Activated T-helper 17 cell treated with anti-CD3 and anti-CD28 coated beads, Interleukin-2, amount 50 U/mL, for 72 hours (primary cell): Measurements from ENCODE around the gene USP16. TPM values are rescaled to one million over a fixed set of nuclear protein-coding genes. Genes with fewer than 3 reads are reported as not detected.
"Not testable (repeated sequence)": the region's sequence is repeated elsewhere in the genome, so short reads cannot be mapped to it uniquely, and the experiment has no call there.

Experiments
- ATAC-seq: fragments of 150-1000 bp; cut with Tn5 transposase; replicated peaks from 2 replicates; pipeline ENCODE4 v1.10.0; 2021; ENCODE audit warnings: mild to moderate bottlenecking, moderate library complexity
- H3K27ac Mint-ChIP-seq: one replicate; pipeline ENCODE4 v1.8.0; 2022; ENCODE audit warnings: mixed read lengths
- H3K27me3 Mint-ChIP-seq: one replicate; pipeline ENCODE4 v1.8.0; 2022; ENCODE audit warnings: mixed read lengths
- H3K36me3 Mint-ChIP-seq: one replicate; pipeline ENCODE4 v1.8.0; 2022; ENCODE audit warnings: low read depth, mild to moderate bottlenecking, mixed read lengths
- H3K4me1 Mint-ChIP-seq: one replicate; pipeline ENCODE4 v1.8.0; 2022; ENCODE audit warnings: mixed read lengths
- H3K4me3 Mint-ChIP-seq: one replicate; pipeline ENCODE4 v1.8.0; 2022; ENCODE audit warnings: mild to moderate bottlenecking, mixed read lengths
- H3K9me3 Mint-ChIP-seq: one replicate; pipeline ENCODE4 v1.8.0; 2022; ENCODE audit warnings: mixed read lengths
- total RNA-seq, 2 donors: library from RNA; stranded (reverse); gene quantifications; one replicate each; pipeline ENCODE4 v1.2.3, GENCODE V29; 2022

USP16 gene
- total RNA-seq, 2 donors from 2014 or later, result 37.8 to 47.6 TPM

DNA sequence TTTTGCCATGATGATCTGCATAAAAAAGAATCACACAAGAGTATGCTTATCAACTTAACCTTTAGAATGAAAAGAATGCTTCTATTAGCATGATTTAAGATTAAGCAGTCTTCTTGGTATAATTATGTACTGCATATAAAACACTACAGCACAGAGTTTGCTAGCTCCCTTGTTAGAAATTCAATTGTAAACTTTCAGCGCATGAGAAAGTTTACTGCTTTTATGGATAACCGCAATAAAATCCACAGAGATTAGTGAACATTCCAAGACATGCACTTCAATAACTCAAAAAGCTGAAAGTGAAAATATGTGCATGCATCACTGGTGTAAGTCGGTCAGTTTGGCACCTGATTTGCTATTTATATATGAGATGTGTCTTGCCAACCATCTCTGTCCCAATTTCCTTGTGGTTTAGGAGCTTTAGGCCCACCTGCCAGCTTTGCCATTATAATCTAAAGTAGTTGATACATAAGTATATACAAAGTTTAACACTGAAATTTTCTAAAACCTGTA lies 32.1 kb downstream of the USP16 start:
- Mint-ChIP-seq H3K36me3 (peaks cover 40% of the 10 kb centered on the region), H3K9me3 (no peaks in the 10 kb centered on the region), H3K27me3 (no peaks in the 10 kb centered on the region)

DNA sequence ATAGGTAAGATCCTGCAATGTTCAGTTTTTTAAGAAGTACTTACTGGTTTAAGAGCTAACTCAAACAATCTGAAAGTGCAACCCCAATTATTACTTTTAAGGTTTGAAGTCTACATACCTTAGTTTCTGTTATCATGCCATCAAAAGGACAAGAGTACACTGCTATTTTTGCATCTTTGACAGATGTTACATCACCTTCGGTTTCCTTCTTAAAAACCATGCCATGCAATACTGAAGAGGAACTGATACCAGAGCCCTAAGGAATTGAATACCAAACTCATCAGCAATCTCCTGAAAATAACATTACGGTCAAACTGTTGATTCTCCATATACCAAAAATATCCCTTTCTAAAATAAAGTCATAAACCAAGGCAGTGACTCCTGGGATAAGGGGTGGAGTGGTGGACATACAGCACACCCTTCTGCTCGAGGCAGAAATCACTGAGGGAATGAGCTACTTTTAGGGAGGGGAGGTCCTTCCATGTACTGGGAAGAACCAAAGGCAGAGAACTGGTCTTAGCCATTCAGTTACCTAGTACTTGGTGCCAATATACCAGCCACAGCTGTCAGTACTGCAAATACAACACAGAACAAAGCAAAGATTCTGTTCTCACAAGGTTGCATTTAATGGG lies 40.5 kb downstream of the USP16 start:
- Mint-ChIP-seq H3K27ac (no peak overlapping the region), H3K27me3 (no peaks in the 10 kb centered on the region), H3K4me1 (peaks cover 4% of the 10 kb centered on the region), H3K4me3 (no peak overlapping the region), H3K9me3 (no peaks in the 10 kb centered on the region), H3K36me3 (peaks cover 100% of the 10 kb centered on the region)
- no peak for ATAC-seq

More for the DNA sequence above, 32.1 kb downstream of the USP16 start:
- no peak overlapping the region for H3K27ac Mint-ChIP-seq
- no peak overlapping the region for H3K4me3 Mint-ChIP-seq
- no peak for ATAC-seq
- H3K4me1 Mint-ChIP-seq, result no peaks in the 10 kb centered on the region

DNA sequence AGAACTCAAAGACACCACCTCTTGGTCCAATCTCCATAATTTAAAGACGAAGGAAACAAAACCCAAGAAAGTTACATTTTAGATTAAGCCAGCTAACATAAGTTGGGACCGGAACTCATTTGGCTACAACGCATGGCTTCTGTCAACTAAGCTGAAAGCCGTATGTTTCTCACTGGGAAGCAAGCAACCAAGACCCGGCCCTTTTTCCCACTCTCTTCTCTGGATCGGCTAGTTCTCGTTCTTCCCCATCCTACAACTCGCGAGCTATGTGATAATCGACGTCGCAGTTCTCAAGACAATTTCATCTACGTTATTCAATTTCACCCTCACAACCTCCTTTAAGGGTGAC lies 48.4 kb downstream of the USP16 start:
- H3K4me3 Mint-ChIP-seq, result peak overlapping the region; percentile 100
- no peak for ATAC-seq
- H3K27me3 Mint-ChIP-seq, result no peaks in the 10 kb centered on the region
- peak overlapping the region; percentile 100 for H3K27ac Mint-ChIP-seq
- H3K9me3 Mint-ChIP-seq, result peaks cover 4% of the 10 kb centered on the region
- peaks cover 29% of the 10 kb centered on the region for H3K4me1 Mint-ChIP-seq
- H3K36me3 Mint-ChIP-seq, result peaks cover 59% of the 10 kb centered on the region

DNA sequence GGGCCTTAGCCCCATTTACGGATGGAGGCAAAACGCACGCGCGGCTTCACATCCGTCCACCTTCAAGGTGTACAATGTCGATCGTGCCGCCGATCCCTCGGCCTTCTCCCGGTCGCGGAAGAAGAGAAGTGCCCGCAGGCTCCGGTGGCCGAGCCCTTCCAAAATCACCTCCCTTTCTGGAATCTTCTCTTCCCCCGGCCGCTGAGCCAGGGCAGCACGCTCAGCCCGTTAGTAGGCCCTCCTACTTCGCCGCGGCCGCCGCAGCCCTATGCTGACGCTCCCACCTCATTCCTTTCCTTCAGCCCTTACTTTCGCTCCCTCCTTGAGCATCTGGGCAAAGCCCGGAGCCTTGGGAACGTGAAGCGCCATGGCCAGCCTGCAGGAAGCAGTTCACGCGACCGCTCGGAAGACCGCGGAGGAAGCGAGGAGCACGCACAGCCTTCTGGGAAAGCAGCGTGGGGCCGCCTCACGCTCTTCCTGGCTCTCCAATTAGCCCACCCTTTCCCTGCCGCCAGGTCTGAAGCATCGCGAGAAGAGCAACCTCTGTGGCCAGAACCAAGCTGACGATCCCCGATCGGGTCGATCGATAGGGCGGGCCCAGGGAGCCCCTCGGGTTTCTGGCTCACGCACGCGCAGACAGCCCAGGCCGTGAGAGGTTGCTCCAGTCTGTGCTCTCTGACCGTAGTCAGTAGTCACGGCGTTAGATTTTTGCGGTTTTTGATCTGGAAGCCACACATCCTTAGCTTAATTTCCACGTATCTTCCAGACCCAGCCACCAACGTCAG lies 48.9 kb downstream of the USP16 start, which contains the start of gene CCT8:
CCT8 (minus strand) TSS at position 427 of the 785 bp plus-strand sequence; CDS start at position 369, 58 bp downstream.
- Mint-ChIP-seq H3K27me3 (no peaks in the 10 kb centered on the region), H3K4me1 (peaks cover 29% of the 10 kb centered on the region), H3K36me3 (peaks cover 53% of the 10 kb centered on the region), H3K27ac (peak within 1 kb of the TSS; percentile 100), H3K4me3 (peak within 1 kb of the TSS; percentile 100), H3K9me3 (peaks cover 4% of the 10 kb centered on the region)
- ATAC-seq, result peak; percentile 88

DNA sequence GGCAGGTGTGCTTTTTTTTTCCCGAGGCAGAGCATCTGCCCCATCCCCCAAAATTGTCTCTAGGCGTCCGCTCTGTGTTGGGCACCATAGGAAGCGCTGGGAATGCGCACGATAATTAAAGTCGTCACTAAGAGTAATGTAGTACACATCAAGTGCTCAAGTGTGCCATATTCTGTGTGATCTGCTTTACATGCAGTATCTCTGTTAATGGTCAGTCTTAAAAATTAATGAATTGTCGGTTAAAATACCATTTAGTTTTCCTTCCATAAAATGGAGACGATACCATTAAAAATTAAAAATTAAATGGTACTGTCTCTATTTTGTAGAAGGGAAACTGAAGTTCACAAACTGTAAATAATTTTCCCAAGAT lies 49.5 kb downstream of the USP16 start:
- Mint-ChIP-seq H3K27me3 (no peaks in the 10 kb centered on the region), H3K4me3 (peak overlapping the region; percentile 100), H3K9me3 (peaks cover 4% of the 10 kb centered on the region), H3K27ac (peak overlapping the region; percentile 100), H3K4me1 (peaks cover 33% of the 10 kb centered on the region), H3K36me3 (peaks cover 47% of the 10 kb centered on the region)
- peak; percentile 25 for ATAC-seq

DNA sequence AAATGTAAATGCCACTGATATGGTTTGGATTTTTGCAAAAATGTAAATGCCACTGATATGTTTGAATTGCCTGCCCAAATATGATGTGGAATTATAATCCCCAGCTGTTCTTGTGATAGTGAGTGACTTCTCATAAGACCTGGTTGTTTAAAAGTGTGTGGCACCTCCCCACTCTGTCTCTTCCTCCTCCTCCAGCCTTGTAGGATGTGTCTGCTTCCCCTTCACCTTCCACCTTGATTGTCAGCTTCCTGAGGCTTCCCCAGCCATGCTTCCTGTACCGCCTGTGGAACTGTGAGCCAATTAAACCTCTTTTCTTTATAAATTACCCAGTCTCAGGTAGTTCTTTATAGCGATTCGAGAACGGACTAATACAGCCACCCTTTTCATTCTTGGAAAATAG lies 50.3 kb downstream of the USP16 start:
- ATAC-seq, result no peak
- Mint-ChIP-seq H3K27me3 (no peaks in the 10 kb centered on the region), H3K36me3 (peaks cover 39% of the 10 kb centered on the region), H3K4me1 (peaks cover 38% of the 10 kb centered on the region), H3K27ac (no peak overlapping the region), H3K9me3 (peaks cover 4% of the 10 kb centered on the region), H3K4me3 (peak overlapping the region; percentile 51)

DNA sequence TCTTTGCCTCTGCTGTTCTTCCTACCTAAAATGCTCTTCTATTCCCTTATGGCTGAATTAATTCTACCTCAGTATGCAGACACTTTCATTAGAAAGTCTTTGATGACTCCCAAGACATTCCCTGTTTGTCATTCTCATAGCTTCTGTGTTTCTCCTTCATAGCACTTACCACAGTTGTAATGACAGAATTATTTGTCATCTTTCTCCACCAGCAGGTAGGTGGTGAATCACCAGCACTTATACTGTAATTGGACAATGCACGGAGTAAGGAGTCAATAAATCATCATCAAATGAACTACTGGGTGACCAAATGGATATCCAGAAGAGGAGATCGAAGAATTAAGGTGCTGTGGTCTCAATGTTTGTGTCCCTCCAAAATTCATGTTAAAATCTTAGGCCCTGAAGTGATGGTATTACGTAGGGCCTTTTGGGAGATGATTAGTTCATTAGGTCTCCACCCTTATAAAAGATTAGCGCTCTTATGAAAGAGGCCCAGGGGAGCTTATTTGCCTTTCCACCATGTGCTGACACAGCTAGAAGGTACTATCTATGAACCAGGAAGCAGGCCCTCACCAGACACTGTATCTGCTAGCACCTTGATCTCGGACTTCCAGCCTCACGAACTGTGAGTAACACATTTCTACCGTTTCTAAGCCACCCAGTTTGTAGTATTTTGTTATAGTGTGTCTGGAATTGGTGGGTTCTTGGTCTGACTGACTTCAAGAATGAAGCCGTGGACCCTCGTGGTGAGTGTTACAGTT lies 51.4 kb downstream of the USP16 start:
- peaks cover 28% of the 10 kb centered on the region for H3K36me3 Mint-ChIP-seq
- peak; percentile 34 for ATAC-seq
- peaks cover 41% of the 10 kb centered on the region for H3K4me1 Mint-ChIP-seq
- peak overlapping the region; percentile 92 for H3K27ac Mint-ChIP-seq
- peak overlapping the region; percentile 75 for H3K4me3 Mint-ChIP-seq
- no peaks in the 10 kb centered on the region for H3K27me3 Mint-ChIP-seq
- peaks cover 4% of the 10 kb centered on the region for H3K9me3 Mint-ChIP-seq

DNA sequence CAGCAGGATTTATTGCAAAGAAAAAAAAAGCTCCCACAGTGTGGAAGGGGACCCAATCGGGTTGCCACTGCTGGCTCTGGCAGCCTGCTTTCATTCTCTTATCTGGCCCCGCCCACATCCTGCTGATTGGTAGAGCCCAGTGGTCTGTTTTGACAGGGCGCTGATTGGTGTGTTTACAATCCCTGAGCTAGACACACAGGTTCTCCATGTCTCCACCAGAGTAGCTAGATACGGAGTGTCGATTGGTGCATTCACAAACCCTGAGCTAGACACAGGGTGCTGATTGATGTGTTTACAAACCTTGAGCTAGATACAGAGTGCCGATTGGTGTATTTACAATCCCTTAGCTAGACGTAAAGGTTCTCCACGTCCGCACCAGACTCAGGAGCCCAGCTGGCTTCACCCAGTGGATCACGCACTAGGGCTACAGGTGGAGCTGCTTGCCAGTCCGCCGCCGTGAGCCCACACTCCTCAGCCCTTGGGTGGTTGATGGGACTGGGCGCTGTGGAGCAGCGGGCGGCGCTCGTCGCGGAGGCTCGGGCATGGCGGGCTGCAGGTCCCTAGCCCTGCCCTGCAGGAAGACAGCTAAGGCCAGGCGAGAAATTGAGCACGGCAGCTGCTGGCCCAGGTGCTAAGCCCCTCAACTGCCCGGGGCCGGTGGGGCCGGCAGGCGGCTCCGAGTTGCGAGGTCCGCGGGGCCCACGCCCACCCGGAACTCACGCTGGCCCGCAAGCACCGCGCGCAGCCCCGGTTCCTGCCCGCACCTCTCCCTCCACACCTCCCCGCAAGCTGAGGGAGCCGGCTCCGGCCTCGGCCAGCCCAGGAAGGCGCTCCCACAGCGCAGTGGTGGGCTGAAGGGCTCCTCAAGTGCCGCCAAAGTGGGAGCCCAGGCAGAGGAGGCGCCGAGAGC lies 52.5 kb downstream of the USP16 start:
- not testable (repeated sequence) for ATAC-seq, H3K9me3 Mint-ChIP-seq, H3K27me3 Mint-ChIP-seq
- peak overlapping the region; percentile 92 for H3K27ac Mint-ChIP-seq
- peaks cover 17% of the 10 kb centered on the region for H3K36me3 Mint-ChIP-seq
- H3K4me3 Mint-ChIP-seq, result peak overlapping the region; percentile 75
- peaks cover 35% of the 10 kb centered on the region for H3K4me1 Mint-ChIP-seq

DNA sequence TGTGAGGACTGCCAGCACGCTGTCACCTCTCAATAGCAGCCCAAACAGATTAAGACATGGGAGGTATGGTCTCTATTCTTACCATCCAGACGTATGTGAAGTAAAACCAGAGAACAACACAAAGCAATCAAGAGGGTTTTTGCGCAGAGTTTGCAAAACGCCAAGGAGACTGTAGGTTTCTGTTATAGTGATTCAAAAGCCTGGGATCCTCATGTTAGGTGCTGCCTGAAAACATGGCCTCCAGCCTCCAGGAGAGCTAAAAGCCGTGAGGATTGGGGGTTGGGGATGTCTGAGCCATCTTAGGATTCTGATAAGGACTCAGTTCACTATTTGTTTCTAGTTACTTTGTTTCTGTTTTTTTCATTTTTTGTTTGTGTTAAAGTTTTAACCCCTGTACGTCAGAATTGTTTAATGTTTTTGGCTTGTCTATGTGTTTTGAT lies 53.2 kb downstream of the USP16 start:
- Mint-ChIP-seq H3K9me3 (peaks cover 4% of the 10 kb centered on the region), H3K4me3 (peak overlapping the region; percentile 75), H3K27me3 (no peaks in the 10 kb centered on the region), H3K4me1 (peaks cover 28% of the 10 kb centered on the region), H3K27ac (peak overlapping the region; percentile 92), H3K36me3 (peaks cover 11% of the 10 kb centered on the region)
- no peak for ATAC-seq

DNA sequence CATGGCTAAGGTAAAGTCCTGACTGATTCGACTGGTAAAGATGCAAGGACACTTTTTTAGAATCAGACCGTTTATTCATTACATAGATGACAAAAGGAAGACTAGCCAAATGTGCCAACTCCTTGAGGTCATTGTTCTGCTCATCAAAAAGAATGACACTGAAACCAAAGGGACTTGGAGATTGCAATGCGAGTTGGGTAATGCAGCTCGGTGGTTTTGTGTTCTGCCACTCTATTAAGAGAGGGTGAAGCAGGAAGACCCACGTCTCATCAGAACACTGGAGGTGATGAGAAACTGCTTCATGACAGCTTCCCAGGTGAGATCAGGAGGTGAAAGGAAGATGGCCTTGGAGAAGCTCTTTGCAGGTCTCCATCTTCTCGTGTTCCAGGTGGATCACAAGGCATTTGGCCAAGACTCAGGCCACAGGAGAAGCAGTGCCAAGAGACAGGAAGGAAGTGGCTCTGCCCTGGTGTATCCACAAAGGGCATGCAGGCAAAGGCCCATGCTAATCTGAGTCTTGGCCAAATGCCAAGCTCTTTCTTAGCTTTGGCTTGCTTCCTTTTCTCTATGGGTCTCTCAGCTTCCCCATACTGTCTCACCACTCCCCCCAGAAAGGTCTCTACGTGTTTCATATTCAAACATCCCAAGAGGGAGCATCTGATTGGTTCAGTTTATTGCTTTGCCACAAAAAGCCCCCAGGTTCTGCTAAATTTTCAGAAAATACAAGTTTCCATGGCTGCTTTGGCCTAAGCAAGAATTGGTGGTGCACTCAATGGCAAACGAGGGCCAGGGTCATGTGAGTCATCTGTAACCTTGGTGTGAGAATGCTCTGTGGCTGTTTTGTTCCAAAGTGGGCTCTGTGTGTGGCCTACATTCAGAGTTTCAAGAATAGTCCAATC lies 54.6 kb downstream of the USP16 start:
- Mint-ChIP-seq H3K27ac (peak overlapping the region; percentile 92), H3K27me3 (no peaks in the 10 kb centered on the region), H3K4me1 (peaks cover 31% of the 10 kb centered on the region), H3K4me3 (peak overlapping the region; percentile 75), H3K36me3 (no peaks in the 10 kb centered on the region), H3K9me3 (peaks cover 4% of the 10 kb centered on the region)
- ATAC-seq, result peak; percentile 74

DNA sequence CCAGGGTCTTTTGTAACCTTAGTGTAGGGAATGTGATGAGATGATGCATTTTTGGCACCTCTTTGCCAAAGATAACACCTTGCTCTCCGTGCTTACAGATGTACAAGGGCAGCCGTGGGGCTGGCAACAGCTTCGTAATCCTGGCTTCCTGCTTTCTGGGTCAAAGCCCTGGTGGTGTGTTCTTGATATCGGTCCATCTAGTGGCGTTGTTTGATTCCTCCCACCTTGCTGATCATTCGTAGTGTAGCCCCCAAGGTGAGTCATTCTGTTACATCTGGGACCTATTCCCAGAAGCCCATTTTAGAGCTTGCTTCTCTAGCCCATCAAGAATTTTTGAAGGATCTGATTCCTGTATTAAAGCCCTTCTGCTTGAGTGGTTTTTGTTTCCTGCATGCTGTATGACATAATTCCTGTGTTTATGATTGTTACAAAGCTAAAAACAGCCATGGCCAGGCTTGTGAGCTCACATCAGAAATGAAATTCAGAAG lies 56.0 kb downstream of the USP16 start:
- H3K4me3 Mint-ChIP-seq, result peak overlapping the region; percentile 75
- H3K9me3 Mint-ChIP-seq, result peaks cover 3% of the 10 kb centered on the region
- H3K36me3 Mint-ChIP-seq, result peaks cover under 1% of the 10 kb centered on the region
- H3K27me3 Mint-ChIP-seq, result no peaks in the 10 kb centered on the region
- H3K4me1 Mint-ChIP-seq, result peaks cover 29% of the 10 kb centered on the region
- H3K27ac Mint-ChIP-seq, result peak overlapping the region; percentile 92
- ATAC-seq, result no peak

DNA sequence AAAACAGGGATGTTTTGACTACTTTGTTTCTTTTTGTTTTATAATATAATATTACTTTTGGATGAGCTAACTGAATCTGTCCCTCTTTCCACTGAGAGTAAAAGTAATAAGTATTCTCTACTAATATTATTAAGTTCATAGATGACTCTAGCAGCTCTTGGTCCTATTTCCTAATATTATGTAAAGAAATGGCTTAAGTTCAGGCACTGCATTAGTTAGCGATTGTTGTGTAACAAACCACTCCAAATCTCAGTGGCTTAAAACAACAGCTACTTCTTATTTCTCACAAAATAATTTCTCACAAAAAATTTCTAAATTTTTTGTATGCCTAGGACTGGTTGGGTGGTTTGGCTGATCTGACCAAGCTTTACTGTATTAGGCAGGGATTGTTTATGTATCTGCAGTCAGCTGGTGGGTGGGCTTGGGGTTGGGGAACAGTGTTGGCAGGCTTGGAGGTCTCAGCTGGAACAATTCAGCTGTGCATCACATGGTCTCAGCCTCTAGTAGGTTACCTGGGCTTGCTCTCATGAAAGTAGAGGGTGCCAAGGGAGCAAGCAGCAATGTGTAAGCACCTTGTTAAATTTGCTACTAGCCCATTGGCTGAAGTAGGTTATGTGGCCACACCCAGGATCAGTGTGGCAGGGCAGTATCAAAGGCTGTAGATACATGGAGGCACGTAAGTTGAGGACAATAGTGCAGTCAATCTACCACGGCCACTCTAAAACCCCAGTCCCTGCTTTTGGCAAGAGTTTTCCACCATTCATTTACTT lies 57.8 kb downstream of the USP16 start:
- Mint-ChIP-seq H3K27ac (peak overlapping the region; percentile 12), H3K27me3 (no peaks in the 10 kb centered on the region), H3K4me1 (peaks cover 19% of the 10 kb centered on the region), H3K9me3 (no peaks in the 10 kb centered on the region), H3K4me3 (no peak overlapping the region), H3K36me3 (peaks cover 18% of the 10 kb centered on the region)
- ATAC-seq, result no peak
